Kidney tubule cell (primary cell): ENCODE data around the gene TAF11L8.
"Not testable (repeated sequence)": the region's sequence is repeated elsewhere in the genome, so short reads cannot be mapped to it uniquely, and the experiment has no call there.

Source experiments
- DNase-seq: peaks from one replicate; pipeline ENCODE4 v3.0.0-alpha.2; 2018; ENCODE audit warnings: low spot score

Gene TAF11L8

DNA sequence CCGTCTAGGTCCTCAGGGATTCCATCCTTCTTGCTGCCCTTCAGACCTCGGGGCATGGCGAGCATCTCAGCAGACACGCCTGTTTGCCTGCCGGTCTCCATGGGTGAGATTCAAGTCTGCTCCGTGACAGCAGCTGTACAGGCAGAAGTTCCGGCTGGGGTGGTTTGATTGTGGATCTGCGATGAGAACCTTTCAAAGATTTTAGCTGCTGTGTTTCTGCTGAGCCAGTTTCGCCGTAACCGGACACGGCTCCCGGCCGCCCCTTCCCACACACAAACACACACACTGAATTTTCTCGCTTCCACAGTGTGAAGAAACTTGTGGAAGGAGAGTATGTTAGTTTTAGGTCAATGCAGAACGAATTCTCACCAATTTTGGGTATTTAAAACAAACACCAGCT is at the start of gene TAF11L8:
Gene TAF11L8, minus strand, starts transcription at position 101 of the 400 bp plus-strand sequence.
- DNase-seq, result not testable (repeated sequence)

DNA sequence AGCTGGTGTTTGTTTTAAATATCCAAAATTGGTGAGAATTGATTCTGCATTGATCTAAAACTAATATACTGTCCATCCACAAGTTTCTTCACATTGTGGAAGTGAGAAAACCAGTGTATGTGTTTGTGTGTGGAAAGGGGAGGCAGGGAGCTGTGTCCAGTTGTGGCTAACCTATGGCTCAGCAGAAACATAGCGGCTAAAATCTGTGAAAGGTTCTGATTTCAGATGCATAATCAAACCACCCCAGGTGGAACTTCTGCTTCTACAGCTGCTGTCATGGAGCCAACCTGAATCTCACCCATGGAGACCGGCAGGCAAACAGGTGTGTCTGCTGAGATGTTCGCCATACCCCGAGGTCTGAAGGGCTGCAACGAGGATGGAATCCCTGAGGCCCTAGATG is 43.4 kb upstream of the TAF11L8 start, which contains the start of gene TAF11L14:
Gene TAF11L14, plus strand, starts transcription at position 301 of the 400 bp plus-strand sequence.
- no peak for DNase-seq

DNA sequence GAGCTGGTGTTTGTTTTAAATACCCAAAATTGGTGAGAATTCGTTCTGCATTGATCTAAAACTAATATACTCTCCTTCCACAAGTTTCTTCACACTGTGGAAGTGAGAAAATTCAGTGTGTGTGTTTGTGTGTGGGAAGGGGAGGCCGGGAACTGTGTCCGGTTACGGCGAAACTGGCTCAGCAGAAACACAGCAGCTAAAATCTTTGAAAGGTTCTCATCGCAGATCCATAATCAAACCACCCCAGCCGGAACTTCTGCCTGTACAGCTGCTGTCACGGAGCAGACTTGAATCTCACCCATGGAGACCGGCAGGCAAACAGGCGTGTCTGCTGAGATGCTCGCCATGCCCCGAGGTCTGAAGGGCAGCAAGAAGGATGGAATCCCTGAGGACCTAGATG is 41.0 kb upstream of the TAF11L8 start, which contains the start of gene TAF11L13:
Gene TAF11L13, plus strand, starts transcription at position 301 of the 400 bp plus-strand sequence.
- DNase-seq, result not testable (repeated sequence)

DNA sequence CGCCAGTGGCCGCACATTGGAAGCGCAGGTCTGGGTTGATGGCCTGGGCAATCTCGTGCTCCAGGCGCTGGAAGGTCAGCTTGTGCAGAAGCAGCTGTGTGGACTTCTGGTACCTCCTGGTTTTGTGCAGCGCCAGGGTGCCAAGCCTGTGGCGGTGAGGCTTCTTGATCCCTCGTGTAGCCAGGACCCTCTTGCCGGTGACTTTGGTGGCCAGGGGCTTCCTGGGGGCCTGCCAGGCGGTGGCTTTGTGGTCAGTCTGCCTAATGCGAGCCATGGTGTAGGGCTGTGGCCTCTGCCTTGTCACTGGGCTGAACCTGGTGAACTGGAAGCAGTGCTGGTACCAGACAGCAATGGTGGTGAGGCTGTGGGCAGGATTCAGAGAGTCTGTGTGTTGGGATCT is 34.9 kb upstream of the TAF11L8 start:
- DNase-seq, result no peak

DNA sequence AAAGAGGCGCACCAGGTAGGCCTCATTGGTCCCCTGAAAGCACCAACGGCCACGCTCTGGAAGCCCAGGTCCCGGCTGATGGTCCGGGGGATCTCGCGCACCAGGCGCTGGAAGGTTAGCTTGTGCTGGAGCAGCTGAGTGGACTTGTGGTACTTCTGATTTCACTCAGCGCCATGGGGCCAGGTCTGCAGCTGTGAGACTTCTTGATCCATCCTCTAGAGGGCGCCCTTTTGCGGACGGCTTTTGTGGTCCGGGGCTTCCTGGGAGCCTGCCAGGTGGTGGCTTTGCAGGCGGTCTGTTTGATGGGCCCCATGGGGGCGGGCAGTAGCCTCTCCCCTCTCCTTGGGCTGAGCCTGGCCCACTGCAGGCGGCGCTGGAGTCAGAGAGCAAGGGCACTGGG is 29.9 kb upstream of the TAF11L8 start:
- DNase-seq, result no peak

DNA sequence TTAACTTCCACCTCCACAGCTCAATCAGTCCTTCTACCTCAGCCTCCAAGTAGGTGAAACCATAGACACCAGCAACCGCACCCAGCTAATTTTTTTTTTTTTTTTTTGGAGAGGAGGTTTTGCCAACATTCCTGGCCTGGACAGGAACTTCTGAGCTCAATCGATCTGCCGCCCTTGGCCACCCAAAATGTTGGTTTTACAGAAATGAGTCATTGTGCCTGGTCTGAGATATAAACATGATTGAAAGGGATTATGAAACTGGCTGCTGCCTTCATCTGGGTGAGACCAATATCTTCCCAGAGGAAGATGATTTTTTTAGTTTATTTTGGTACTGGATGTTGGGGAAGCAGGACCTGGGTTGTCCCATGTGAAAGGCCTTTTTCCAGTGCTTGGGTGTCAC is 28.6 kb upstream of the TAF11L8 start:
- DNase-seq, result no peak

DNA sequence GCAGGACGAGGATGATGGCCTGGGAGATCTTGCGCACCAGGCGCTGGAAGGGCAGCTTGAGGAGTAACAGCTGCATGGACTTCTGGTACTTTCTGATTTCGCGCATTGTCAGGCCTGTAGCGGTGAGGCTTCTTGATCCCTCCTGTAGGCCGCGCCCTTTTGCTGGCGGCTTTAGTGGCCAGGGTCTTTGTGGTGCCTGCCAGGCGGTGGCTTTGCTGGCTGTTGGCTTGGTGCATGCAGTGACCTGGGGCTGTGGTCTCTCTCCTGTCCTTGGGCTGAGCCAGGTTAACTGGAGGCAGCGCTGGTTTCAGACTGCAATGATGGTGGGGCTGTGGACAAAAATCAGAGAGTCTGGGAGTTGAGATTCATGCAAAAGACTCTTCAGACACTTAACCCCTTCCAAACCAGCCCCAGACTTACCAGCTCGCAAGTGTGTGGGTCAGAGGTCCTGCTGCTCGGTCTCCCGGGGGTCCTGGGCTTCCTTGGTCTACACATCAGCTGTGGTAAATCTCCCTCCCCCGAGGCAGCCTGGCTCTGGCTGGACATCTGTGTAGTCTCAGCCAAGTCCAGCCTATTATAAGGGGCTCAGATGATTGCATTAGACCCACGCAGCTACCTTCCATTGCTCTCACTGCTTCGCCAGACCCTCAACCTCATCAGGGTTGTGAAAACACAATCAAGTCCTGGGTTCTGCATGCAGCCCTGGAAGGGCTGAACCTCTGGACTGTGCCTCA is 24.3 kb upstream of the TAF11L8 start:
- no peak for DNase-seq

DNA sequence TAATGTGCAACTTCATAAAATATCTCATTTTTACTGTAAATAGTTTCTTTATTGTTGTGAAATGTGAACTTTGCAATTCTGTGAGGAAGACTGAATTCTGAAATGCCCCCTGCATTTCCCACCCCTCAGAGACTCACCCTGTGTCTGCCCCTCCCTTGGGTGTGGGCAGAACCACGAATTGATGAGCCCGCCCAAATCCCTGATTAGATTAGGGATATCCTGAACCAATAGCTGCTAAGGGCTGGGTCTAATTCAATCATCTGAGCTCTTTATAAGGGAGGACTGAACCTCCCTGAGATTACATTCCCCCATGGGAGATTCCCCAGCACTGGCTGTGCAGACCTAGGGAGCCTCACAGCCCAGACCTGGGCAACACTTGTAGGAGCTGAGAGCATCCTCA is 19.3 kb upstream of the TAF11L8 start, which contains the start of gene TAF11L12:
Gene TAF11L12, plus strand, starts transcription at position 301 of the 400 bp plus-strand sequence.
- DNase-seq, result not testable (repeated sequence)

DNA sequence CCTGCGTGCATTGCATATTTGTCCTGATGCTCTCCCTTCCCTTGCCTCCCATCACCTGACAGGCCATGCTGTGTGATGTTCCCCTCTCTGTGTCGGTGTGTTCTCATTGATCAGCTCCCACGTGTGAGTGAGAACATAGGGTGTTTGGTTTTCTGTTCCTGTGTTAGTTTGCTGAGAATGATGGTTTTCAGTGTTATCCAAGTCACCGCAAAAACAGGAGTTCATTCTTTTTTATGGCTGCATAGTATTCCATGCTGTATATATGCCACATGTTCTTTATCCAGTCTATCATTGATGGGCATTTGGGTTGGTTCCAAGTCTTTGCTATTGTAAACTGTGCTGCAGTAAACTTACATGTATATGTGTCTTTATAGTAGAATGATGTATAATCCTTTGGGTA is 16.7 kb upstream of the TAF11L8 start:
- not testable (repeated sequence) for DNase-seq

DNA sequence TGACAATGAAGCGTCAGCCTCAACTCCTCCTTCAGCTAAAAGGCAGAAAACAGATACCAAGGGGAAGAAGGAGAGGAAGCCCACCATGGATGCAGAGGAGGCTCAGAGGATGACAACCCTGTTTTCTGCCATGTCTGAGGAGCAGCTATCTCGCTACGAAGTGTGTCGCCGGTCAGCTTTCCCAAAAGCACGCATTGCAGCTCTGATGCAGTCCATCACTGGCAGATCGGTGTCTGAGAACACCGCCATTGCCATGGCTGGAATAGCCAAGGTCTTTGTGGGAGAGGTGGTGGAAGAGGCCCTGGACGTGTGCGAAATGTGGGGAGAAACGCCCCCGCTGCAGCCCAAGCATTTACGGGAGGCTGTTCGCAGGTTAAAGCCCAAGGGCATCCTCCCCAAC is 14.2 kb upstream of the TAF11L8 start:
- DNase-seq, result no peak

DNA sequence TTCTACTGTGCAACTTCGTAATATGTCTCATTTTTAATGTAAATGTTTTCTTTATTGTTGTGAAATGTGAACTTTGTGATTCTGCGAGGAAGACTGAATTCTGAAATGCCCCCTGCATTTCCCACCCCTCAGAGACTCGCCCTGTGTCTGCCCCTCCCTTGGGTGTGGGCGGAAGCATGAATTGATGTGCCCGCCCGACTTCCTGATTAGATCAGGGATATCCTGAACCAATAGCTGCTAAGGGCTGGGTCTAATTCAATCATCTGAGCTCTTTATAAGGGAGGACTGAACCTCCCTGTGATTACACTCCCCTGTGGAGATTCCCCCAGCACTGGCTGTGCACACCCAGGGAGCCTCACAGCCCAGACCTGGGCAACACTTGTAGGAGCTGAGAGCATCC is 13.1 kb upstream of the TAF11L8 start, which contains the start of gene TAF11L11:
Gene TAF11L11, plus strand, starts transcription at position 304 of the 400 bp plus-strand sequence.
- DNase-seq, result not testable (repeated sequence)

DNA sequence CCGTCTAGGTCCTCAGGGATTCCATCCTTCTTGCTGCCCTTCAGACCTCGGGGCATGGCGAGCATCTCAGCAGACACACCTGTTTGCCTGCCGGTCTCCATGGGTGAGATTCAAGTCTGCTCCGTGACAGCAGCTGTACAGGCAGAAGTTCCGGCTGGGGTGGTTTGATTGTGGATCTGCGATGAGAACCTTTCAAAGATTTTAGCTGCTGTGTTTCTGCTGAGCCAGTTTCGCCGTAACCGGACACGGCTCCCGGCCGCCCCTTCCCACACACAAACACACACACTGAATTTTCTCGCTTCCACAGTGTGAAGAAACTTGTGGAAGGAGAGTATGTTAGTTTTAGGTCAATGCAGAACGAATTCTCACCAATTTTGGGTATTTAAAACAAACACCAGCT is 7.0 kb upstream of the TAF11L8 start, which contains the start of gene TAF11L10:
Gene TAF11L10, minus strand, starts transcription at position 101 of the 400 bp plus-strand sequence.
- DNase-seq, result not testable (repeated sequence)

DNA sequence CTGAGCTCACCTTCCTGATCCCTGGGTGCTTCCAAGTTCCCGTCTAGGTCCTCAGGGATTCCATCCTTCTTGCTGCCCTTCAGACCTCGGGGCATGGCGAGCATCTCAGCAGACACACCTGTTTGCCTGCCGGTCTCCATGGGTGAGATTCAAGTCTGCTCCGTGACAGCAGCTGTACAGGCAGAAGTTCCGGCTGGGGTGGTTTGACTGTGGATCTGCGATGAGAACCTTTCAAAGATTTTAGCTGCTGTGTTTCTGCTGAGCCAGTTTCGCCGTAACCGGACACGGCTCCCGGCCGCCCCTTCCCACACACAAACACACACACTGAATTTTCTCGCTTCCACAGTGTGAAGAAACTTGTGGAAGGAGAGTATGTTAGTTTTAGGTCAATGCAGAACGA is 3.5 kb upstream of the TAF11L8 start, which contains the start of gene TAF11L9:
Gene TAF11L9, minus strand, starts transcription at position 140 of the 400 bp plus-strand sequence.
- not testable (repeated sequence) for DNase-seq

DNA sequence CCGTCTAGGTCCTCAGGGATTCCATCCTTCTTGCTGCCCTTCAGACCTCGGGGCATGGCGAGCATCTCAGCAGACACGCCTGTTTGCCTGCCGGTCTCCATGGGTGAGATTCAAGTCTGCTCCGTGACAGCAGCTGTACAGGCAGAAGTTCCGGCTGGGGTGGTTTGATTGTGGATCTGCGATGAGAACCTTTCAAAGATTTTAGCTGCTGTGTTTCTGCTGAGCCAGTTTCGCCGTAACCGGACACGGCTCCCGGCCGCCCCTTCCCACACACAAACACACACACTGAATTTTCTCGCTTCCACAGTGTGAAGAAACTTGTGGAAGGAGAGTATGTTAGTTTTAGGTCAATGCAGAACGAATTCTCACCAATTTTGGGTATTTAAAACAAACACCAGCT is 5.1 kb downstream of the TAF11L8 start, which contains the start of gene TAF11L7:
Gene TAF11L7, minus strand, starts transcription at position 101 of the 400 bp plus-strand sequence.
- not testable (repeated sequence) for DNase-seq
